ENCODE data around the gene LRRC19.

Gene LRRC19

GRCh38 chr9:27005491-27005890, at the start of gene LRRC19:
Gene LRRC19, minus strand, starts transcription at chr9:27005672. Its CDS starts 5,978 bp downstream, at chr9:26999694.
- no peak within 1 kb of the TSS for H3K4me3 ChIP-seq
- no peaks in the 10 kb centered on the region for H3K9me3 ChIP-seq (ENCODE audit: low read depth, low read length)
- no peaks in the 10 kb centered on the region for H3K36me3 ChIP-seq (ENCODE audit: insufficient read depth, low read length)
- no peak for TF ChIP-seq EZH2 (IDR thresholded peaks at IDR 0.05)
- H3K27ac ChIP-seq: no peak within 1 kb of the TSS
- H3K9ac ChIP-seq (ENCODE audit: insufficient read length): no peak within 1 kb of the TSS
- no peak for DNase-seq (ENCODE audit: low read depth, low spot score)

GRCh38 chr9:27054841-27055240, 49.4 kb upstream of the LRRC19 start:
- TF ChIP-seq POLR2AphosphoS5 (IDR thresholded peaks at IDR 0.05; ENCODE audit: borderline replicate concordance, low read depth, low read length): no peak
- no peak for TF ChIP-seq FOXP2 (optimal IDR thresholded peaks at IDR 0.05; ENCODE audit: control extremely low read depth, extremely low read length, insufficient read depth)
- TF ChIP-seq EZH2 (IDR thresholded peaks at IDR 0.05): no peak
- no peak overlapping the region for H3K27ac ChIP-seq
- no peaks in the 10 kb centered on the region for H3K9me3 ChIP-seq (ENCODE audit: low read depth, low read length)
- H3K9ac ChIP-seq (ENCODE audit: insufficient read length): peak overlapping the region; percentile 4
- DNase-seq (ENCODE audit: low read depth, low spot score): no peak
- peaks cover 6% of the 10 kb centered on the region; the same call in 1 of the 2 replicates for H3K36me3 ChIP-seq (ENCODE audit: insufficient read depth, low read length)
- H3K4me3 ChIP-seq: no peak overlapping the region

GRCh38 chr9:27054125-27054524, 48.7 kb upstream of the LRRC19 start:
- Histone ChIP-seq H3K27ac (no peak overlapping the region), H3K9ac (ENCODE audit: insufficient read length) (peak overlapping the region; percentile 6), H3K4me3 (no peak overlapping the region), H3K36me3 (ENCODE audit: insufficient read depth, low read length) (peaks cover 8% of the 10 kb centered on the region; the same call in 1 of the 2 replicates), H3K9me3 (ENCODE audit: low read depth, low read length) (no peaks in the 10 kb centered on the region)
- DNase-seq (ENCODE audit: low read depth, low spot score): no peak
- TF ChIP-seq EZH2 (IDR thresholded peaks at IDR 0.05) (no peak), POLR2AphosphoS5 (IDR thresholded peaks at IDR 0.05; ENCODE audit: borderline replicate concordance, low read depth, low read length) (no peak), FOXP2 (optimal IDR thresholded peaks at IDR 0.05; ENCODE audit: control extremely low read depth, extremely low read length, insufficient read depth) (no peak)

- Histone ChIP-seq H3K27ac (no peak overlapping the region), H3K4me3 (no peak overlapping the region), H3K36me3 (ENCODE audit: insufficient read depth, low read length) (peaks cover 8% of the 10 kb centered on the region; the same call in 1 of the 2 replicates), H3K9me3 (ENCODE audit: low read depth, low read length) (no peaks in the 10 kb centered on the region), H3K9ac (ENCODE audit: insufficient read length) (no peak overlapping the region)
- TF ChIP-seq EZH2 (IDR thresholded peaks at IDR 0.05): no peak
- no peak for TF ChIP-seq POLR2AphosphoS5 (IDR thresholded peaks at IDR 0.05; ENCODE audit: borderline replicate concordance, low read depth, low read length)
- no peak for TF ChIP-seq FOXP2 (optimal IDR thresholded peaks at IDR 0.05; ENCODE audit: control extremely low read depth, extremely low read length, insufficient read depth)
- no peak for DNase-seq (ENCODE audit: low read depth, low spot score)
These were observed 48.0 kb upstream of the LRRC19 start for GRCh38 chr9:27053369-27054022.

GRCh38 chr9:27047136-27047535, 41.7 kb upstream of the LRRC19 start:
- no peak overlapping the region for H3K27ac ChIP-seq
- no peak for DNase-seq (ENCODE audit: low read depth, low spot score)
- TF ChIP-seq POLR2AphosphoS5 (IDR thresholded peaks at IDR 0.05; ENCODE audit: borderline replicate concordance, low read depth, low read length) (no peak), FOXP2 (optimal IDR thresholded peaks at IDR 0.05; ENCODE audit: control extremely low read depth, extremely low read length, insufficient read depth) (no peak), EZH2 (IDR thresholded peaks at IDR 0.05) (no peak)
- H3K9ac ChIP-seq (ENCODE audit: insufficient read length): no peak overlapping the region
- no peak overlapping the region for H3K4me3 ChIP-seq
- H3K9me3 ChIP-seq (ENCODE audit: low read depth, low read length): no peaks in the 10 kb centered on the region
- 0 out of 2 replicates have a peak, but pooled peaks cover 2% of the 10 kb centered on the region for H3K36me3 ChIP-seq (ENCODE audit: insufficient read depth, low read length)

GRCh38 chr9:27043176-27043575, 37.7 kb upstream of the LRRC19 start:
- no peak for DNase-seq (ENCODE audit: low read depth, low spot score)
- no peaks in the 10 kb centered on the region for H3K36me3 ChIP-seq (ENCODE audit: insufficient read depth, low read length)
- no peak overlapping the region for H3K9ac ChIP-seq (ENCODE audit: insufficient read length)
- TF ChIP-seq FOXP2 (optimal IDR thresholded peaks at IDR 0.05; ENCODE audit: control extremely low read depth, extremely low read length, insufficient read depth) (no peak), POLR2AphosphoS5 (IDR thresholded peaks at IDR 0.05; ENCODE audit: borderline replicate concordance, low read depth, low read length) (no peak), EZH2 (IDR thresholded peaks at IDR 0.05) (no peak)
- H3K4me3 ChIP-seq: no peak overlapping the region
- no peak overlapping the region for H3K27ac ChIP-seq
- no peaks in the 10 kb centered on the region for H3K9me3 ChIP-seq (ENCODE audit: low read depth, low read length)

GRCh38 chr9:27042476-27042875, 37.0 kb upstream of the LRRC19 start:
- no peak for DNase-seq (ENCODE audit: low read depth, low spot score)
- Histone ChIP-seq H3K4me3 (no peak overlapping the region), H3K27ac (no peak overlapping the region), H3K9ac (ENCODE audit: insufficient read length) (no peak overlapping the region), H3K36me3 (ENCODE audit: insufficient read depth, low read length) (no peaks in the 10 kb centered on the region), H3K9me3 (ENCODE audit: low read depth, low read length) (no peaks in the 10 kb centered on the region)
- TF ChIP-seq POLR2AphosphoS5 (IDR thresholded peaks at IDR 0.05; ENCODE audit: borderline replicate concordance, low read depth, low read length): no peak
- no peak for TF ChIP-seq EZH2 (IDR thresholded peaks at IDR 0.05)
- TF ChIP-seq FOXP2 (optimal IDR thresholded peaks at IDR 0.05; ENCODE audit: control extremely low read depth, extremely low read length, insufficient read depth): no peak

GRCh38 chr9:27041746-27042145, 36.3 kb upstream of the LRRC19 start:
- H3K36me3 ChIP-seq (ENCODE audit: insufficient read depth, low read length): no peaks in the 10 kb centered on the region
- H3K9ac ChIP-seq (ENCODE audit: insufficient read length): no peak overlapping the region
- no peak overlapping the region for H3K4me3 ChIP-seq
- H3K27ac ChIP-seq: no peak overlapping the region
- TF ChIP-seq FOXP2 (optimal IDR thresholded peaks at IDR 0.05; ENCODE audit: control extremely low read depth, extremely low read length, insufficient read depth): no peak
- no peak for TF ChIP-seq POLR2AphosphoS5 (IDR thresholded peaks at IDR 0.05; ENCODE audit: borderline replicate concordance, low read depth, low read length)
- TF ChIP-seq EZH2 (IDR thresholded peaks at IDR 0.05): no peak
- DNase-seq (ENCODE audit: low read depth, low spot score): no peak
- no peaks in the 10 kb centered on the region for H3K9me3 ChIP-seq (ENCODE audit: low read depth, low read length)

- TF ChIP-seq POLR2AphosphoS5 (IDR thresholded peaks at IDR 0.05; ENCODE audit: borderline replicate concordance, low read depth, low read length): no peak
- TF ChIP-seq FOXP2 (optimal IDR thresholded peaks at IDR 0.05; ENCODE audit: control extremely low read depth, extremely low read length, insufficient read depth): no peak
- TF ChIP-seq EZH2 (IDR thresholded peaks at IDR 0.05): no peak
- Histone ChIP-seq H3K36me3 (ENCODE audit: insufficient read depth, low read length) (no peaks in the 10 kb centered on the region), H3K9ac (ENCODE audit: insufficient read length) (no peak overlapping the region), H3K4me3 (no peak overlapping the region), H3K9me3 (ENCODE audit: low read depth, low read length) (no peaks in the 10 kb centered on the region), H3K27ac (no peak overlapping the region)
- DNase-seq (ENCODE audit: low read depth, low spot score): no peak
These were observed 32.0 kb upstream of the LRRC19 start for GRCh38 chr9:27037499-27037898.
